Hematopoietic multipotent progenitor cell treated with erythropoietin and hydrocortisone succinate and interleukin-3 and kit ligand, for 8 days (in vitro differentiated cells): Measurements from ENCODE around the gene EVA1B.

ENCODE experiments used
- DNase-seq: peaks from one replicate; pipeline ENCODE4 v3.0.0-alpha.2; 2015

The EVA1B gene

GRCh38 chr1:36307601-36308330, 15.7 kb downstream of the EVA1B start:
- DNase-seq = no peak

DNA sequence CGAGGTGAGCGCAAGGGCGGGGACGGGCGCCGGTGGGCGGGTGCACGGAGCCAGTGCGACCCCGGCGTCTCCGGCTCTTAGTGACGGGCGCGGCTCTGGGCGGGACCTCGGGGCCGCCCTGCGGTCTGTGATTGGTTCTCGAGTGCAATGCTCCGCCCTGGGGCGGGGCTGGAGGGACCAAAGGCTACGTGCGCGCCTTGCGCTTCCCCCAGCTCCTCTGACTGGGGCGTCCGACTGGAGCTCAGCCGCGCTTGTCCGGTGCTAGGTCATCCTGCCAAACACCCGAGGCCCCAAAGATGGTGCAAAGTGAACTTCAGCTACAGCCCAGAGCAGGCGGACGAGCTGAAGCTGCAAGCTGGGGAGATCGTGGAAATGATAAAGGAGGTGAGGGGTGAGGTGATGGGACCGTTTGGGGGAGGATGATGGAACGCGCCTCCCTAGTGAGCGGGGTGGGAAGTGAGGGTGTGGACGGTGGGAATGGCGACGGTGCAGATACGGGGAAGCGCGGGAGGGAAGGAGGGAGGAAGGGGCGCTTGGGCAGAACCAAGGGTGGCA, 16.5 kb downstream of the EVA1B start:
- DNase-seq = peak; percentile 91

DNA sequence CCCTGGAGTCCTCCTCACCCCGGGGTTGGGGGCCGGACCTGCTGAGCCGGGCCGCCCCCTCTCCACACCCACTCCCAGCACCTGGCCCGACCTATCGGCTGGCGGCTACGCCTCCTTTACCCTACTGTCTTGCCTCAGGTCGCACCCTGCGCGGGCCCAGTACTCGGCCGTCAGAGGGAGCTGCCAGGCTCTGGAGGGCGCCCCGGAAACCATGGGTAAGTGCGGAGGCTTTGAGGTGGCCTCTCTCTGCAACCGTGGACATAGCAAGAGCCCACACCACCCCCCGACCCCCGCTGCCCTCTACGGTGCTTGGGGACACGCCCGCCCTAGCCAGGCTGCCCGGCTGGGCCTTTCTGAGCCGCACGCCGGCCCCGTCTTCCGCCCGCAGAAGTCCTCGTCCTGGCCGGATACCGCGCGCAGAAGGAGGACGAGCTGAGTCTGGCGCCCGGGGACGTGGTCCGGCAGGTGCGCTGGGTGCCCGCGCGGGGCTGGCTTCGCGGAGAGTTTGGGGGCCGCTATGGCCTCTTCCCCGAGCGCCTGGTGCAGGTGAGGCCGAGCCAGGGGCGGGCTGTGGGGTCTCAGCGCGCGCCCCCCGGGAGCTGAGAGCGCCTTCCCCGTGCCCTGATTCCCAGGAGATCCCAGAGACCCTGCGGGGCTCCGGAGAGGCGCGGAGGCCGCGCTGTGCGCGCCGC, 17.1 kb downstream of the EVA1B start, which contains the start of gene SH3D21:
TSS of gene SH3D21 (plus strand) at position 159 of the 692 bp plus-strand sequence. CDS start at position 212, 53 bp downstream.
- DNase-seq = peak; percentile 61

DNA sequence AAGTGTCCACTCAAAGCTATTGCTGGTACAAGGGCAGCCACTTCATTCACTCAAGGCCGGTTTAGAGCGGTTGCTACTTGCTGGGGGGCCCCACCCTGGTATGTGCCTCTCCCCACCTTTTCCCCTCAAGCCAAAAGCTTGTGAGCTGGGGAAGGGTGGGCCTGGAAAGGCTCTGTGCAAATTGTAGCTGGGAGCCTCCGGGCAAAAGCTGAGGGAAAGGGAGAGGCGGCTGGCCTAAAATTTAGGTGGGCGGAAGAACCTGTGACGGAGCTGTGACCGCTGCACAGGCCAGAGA, 17.6 kb downstream of the EVA1B start:
- DNase-seq = no peak

GRCh38 chr1:36304970-36305914, 18.2 kb downstream of the EVA1B start:
- DNase-seq = no peak

DNA sequence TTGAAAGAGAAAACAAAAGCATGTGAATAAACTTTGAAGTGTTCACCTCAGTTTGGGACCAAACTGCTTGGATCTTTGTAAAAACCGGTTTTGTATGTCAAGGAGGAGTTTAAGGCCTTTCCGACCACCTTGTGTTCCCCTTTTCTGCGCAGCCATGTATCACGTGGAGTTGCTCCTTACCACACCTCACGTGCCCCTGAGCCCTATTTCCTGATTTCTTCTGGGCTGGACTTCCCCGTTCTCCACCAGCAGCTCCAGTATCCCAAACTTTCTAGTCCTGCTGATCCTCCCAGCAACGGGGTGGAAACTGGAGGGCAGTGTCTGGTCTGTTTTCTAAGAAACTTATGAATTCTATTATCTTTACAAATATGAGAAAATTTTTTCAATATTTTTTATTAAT, 18.9 kb downstream of the EVA1B start:
- no peak for DNase-seq

DNA sequence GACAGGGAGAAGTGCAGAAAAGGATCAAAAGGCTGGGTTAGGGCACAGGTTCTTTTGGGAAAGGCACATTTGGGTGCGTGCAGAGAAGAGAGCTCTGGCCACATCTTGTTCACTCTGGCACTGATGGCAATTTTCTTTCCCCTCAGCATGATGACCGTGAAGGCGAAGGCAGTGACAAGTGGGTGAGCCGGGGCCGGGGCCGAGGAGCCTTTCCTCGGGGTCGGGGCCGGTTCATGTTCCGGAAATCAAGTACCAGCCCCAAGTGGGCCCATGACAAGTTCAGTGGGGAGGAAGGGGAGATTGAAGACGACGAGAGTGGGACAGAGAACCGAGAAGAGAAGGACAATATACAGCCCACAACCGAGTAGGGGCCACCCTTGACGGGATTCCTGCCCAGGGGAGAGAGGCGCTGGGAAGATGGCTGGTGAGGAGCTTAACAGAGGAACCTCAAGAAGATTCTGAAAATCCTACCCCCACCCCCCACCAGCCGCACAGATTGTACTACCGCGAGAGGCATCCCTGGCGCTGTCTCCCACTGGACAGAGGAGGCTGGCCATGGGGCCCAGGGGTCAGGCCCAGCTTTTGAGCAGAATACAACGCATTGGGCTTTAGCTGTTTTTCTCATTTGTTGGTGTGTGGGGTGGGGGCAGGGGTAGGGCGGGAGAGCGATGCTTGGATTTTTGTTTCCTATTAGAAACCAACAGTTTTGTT, 19.6 kb downstream of the EVA1B start:
- no peak for DNase-seq

DNA sequence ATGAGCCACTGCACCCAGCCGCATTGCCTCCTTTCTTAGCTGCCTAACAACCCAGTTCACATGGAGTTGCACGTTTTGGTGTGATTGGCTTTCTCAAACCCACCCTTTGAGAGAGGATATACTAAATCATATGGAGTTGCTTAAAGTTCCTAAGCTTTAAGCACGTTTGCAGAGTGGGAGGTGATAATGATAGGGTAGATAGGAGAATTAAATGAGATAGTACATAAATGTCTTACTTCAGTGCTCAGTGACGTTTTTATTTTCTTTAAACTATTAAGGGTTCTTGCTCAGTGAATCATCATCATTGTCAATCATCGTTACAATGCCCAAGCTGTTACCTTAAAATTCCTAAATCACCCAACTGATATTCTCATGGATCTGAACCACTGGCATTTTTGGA, 20.2 kb downstream of the EVA1B start:
- DNase-seq = no peak

GRCh38 chr1:36301220-36301619, 22.2 kb downstream of the EVA1B start:
- DNase-seq = no peak

- DNase-seq = no peak
These were observed 22.9 kb downstream of the EVA1B start for GRCh38 chr1:36300526-36300925.

DNA sequence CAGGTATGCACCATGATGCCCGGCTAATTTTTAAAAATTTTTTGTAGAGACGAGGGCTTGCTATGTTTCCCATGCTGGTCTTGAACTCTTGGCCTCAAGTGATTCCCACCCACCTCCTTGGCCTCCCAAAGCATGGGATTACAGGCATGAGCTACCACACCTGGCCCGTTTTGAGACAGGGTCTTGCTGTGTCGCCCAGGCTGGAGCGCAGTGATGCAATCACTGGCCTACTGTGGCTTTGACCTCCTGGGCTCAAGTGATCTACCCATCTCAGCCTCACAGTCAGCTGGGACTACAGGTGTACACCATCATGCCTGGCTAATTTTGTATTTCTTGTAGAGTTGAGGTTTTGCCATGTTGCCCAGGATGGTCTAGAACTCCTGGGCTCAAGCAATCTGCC, 24.8 kb downstream of the EVA1B start:
- DNase-seq = no peak

- DNase-seq = no peak
These were observed 26.4 kb downstream of the EVA1B start for GRCh38 chr1:36297062-36297461.

DNA sequence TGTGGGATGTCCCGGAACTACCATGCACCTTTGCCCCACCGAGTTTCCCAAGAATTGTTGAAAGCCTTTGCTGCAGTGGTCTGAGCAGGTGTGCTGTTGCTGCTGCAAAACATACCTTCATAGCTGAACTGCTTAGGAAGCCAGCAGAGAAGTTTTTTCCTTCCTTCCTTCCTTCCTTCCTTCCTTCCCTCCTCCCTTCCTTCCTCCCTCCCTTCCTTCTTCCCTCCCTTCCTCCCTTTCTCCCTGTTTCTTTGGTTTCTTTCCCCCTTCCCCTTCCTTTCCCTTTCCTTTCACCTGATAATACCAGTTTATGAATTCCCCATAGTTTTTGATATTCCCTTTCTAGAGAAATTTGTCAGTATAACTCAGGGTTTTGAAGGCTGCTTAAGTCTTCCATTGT, 28.1 kb downstream of the EVA1B start:
- no peak for DNase-seq

GRCh38 chr1:36287595-36287994, 35.9 kb downstream of the EVA1B start:
- DNase-seq = no peak

GRCh38 chr1:36286802-36287201, 36.6 kb downstream of the EVA1B start:
- no peak for DNase-seq

DNA sequence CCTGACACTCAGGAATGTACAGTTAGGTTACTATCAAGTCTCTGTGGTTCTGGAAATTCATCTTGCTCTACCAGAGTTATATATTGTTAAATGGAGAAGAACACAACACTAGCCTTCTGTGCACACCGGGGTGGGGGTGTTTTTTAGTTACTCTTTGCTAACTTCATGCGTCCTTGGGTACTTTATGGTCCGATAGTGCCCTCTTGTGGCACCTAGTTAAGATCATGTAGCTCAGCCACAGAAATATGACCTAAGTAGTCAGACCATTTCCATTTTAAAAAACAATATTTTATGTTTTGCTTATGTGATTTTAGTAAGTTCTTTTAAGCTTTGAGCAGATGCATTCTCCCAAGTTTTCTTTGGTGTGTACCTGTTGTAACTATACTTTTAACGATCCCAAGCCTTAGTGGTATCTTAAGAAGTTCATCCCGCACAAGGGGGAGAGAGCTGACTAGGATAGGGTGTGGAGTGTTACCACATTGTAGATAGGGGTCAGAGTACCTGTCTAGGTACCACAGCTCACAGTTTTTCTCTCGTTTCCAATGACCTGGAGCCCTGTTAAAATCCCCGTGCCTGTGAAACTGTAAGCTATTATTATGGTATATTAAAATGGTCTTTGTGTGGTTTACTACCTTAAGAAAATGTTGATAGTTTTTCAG, 37.9 kb downstream of the EVA1B start:
- peak; percentile 92 for DNase-seq

DNA sequence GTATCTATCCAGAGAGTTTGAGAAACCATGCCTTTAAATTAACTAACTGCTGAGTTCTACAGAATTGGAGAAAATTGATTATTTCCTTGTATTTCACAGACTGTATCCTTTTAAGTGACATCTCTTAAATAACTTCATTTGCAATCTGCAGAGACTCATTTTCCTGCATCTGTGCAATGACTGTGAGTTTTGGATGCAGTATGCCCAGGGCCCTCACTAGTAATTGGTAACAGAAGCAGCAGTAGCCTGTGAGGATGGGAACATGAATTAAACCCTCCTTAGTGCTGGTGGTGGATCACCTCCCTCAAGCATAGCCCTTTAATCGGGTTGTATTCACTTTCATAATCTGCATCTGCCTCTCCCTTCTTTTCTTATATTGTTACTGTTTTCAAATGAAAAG, 38.9 kb downstream of the EVA1B start:
- DNase-seq = no peak

- DNase-seq = no peak
These were observed 39.4 kb downstream of the EVA1B start for GRCh38 chr1:36284061-36284460.

DNA sequence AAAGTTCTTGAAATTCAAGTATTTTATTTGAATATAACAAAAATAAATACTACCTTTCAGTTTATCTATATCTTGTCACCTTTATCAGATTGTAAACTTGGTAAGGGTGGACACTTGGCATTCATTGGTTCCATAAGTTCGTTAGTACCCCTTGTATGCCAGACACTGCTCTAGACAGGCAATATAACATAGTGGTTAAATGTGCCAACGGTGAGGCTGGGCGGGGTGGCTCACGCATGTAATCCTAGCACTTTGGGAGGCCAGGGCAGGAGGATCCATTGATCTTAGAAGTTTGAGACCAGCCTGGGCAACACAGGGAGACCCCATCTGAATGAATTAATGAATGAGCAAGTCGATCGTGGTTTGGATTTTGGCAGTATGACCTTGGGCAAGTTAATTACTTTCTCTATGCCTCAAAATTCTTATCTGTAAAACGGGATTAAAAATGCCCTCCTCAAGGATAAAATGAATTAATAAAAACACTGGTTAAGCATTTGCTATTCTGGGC, 43.6 kb downstream of the EVA1B start:
- no peak for DNase-seq

DNA sequence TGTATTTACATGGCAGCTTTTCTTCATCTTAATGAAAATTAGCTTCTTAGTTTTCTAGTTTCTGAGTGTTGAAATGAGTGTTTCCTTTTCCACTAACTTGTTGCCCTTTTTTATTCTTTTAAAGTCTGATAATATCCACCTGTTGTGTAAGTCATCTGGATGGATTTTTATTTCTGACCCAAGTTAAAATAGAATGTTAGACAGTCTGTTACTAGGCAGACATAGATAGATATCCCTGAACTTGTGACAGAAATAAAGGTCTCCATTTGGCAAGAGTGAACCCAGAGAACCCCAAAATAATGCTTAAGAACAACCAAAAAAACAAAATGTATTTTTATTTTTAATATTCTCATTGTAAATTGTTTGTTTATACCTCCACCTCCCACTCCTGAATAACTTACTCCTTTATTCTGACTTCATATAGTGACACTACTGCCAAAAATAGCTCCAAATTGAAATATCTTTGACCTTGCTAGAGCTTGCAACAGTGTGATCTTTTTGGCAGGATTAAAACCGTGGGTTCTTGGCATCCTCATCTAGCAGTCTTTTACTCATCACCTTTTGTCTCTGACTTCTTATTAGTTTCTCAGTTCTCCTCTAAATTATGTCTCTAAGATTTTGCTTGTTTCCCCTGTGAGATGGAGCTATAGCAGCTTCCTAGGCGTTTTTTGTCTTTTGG, 44.2 kb downstream of the EVA1B start:
- no peak for DNase-seq

DNA sequence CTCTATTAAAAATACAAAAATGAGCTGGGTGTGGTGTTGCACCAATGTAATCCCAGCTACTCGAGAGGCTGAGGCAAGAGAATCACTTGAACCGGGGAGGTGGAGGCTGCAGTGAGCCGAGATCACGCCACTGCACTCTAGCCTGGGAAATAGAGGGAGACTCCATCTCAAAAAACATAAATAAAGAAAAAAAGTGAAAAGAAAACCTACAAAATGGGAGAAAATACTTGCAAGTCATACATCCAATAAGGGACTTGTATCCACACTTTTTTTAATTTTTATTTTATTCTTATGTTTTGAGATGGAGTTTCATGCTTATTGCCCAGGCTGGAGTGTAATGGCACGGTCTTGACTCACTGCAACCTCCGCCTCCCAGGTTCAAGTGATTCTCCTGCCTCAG, 46.8 kb downstream of the EVA1B start:
- DNase-seq = no peak
